ENCODE results near the gene ALDH3B2.

ALDH3B2 gene

DNA sequence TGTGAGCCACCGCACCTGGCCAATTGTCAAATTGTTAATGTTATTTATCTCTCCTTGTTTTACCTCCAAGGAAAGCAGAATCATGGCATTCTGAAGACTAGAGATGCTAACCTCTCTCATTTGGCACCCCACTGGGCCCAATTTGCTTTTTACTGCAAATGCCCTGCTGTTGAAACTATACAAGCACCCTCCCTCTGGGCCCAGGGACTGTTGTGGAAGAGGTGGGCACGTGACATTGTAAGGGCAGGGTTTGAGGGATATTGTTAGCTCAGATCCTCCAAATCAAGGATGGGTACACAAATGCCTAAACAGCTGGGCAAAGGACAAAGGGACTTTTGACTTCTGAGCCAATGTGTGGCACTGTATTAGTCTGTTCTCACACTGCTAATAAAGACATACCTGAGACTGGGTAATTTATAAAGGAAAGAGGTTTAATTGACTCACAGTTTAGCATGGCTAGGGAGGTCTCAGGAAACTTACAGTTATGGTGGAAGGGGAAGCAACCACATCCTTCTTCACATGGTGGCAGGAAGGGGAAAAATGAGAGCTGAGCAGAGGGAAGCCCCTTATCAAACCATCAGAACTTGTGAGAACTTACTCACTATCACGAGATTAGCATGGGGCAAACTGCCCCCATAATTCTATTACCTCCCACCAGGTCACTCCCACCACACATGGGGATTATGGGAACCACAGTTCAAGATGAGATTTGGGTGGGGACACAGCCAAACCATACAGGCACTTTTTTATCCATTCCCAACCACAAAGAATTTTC lies 6.5 kb upstream of the ALDH3B2 start:
- CTCF ChIA-PET: interaction anchor here (1.4 kb wide), 1 partner anchor 21 kb away, joined by 5 read pairs; no protein-coding TSS in a partner anchor
- DNase-seq (ENCODE audit: low spot score): no peak
- H3K27ac ChIP-seq: no peak overlapping the region
- POLR2A ChIA-PET (ENCODE audit: low non-redundant PET): no interaction called here
- TF ChIP-seq, protein P1, sequence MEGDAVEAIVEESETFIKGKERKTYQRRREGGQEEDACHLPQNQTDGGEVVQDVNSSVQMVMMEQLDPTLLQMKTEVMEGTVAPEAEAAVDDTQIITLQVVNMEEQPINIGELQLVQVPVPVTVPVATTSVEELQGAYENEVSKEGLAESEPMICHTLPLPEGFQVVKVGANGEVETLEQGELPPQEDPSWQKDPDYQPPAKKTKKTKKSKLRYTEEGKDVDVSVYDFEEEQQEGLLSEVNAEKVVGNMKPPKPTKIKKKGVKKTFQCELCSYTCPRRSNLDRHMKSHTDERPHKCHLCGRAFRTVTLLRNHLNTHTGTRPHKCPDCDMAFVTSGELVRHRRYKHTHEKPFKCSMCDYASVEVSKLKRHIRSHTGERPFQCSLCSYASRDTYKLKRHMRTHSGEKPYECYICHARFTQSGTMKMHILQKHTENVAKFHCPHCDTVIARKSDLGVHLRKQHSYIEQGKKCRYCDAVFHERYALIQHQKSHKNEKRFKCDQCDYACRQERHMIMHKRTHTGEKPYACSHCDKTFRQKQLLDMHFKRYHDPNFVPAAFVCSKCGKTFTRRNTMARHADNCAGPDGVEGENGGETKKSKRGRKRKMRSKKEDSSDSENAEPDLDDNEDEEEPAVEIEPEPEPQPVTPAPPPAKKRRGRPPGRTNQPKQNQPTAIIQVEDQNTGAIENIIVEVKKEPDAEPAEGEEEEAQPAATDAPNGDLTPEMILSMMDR (conservative IDR thresholded peaks at IDR 0.05; ENCODE audit: low read depth): no peak

DNA sequence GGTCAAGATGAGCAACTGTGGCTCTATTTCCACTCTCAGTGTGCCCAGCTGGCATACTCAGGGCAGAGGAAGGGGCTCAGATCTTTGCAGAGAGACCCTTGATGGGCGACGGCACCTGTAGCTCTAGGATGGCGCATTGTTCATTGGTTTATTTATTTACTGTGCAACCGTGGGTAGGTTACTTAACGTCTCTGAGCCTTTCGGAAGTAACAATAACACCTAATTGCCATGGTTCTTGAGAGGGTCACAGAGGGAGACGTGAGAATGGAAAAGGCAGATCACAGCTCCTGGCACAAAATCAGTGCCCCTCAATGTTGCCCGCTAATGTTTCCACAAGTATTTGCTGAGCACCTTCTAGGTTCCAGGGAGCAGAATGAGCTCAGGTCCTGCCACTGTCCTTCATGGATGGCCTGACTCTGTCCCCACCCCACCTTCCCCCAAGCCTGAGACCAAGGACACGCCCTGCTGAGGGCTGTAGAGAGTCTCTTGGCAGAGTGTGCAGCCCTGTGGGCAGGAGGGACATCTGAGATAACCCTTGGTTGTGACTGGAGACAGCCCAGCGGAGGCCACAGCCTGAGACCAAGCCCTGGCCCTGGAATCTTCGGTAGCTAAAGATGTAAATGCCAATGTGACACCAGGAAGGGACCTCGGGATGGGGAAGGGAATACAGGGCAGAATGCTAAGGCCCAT lies 780 bp upstream of the ALDH3B2 start:
- H3K27ac ChIP-seq: no peak overlapping the region
- ChIA-PET POLR2A (ENCODE audit: low non-redundant PET) (no interaction called here), CTCF (interaction anchor here (0.8 to 0.9 kb wide), 2 partner anchors 39 to 1009 kb away, joined by 3 to 6 read pairs; partner anchors contain the start of gene GAL)
- TF ChIP-seq, protein P1 (conservative IDR thresholded peaks at IDR 0.05; ENCODE audit: low read depth): no peak
- DNase-seq (ENCODE audit: low spot score): no peak

DNA sequence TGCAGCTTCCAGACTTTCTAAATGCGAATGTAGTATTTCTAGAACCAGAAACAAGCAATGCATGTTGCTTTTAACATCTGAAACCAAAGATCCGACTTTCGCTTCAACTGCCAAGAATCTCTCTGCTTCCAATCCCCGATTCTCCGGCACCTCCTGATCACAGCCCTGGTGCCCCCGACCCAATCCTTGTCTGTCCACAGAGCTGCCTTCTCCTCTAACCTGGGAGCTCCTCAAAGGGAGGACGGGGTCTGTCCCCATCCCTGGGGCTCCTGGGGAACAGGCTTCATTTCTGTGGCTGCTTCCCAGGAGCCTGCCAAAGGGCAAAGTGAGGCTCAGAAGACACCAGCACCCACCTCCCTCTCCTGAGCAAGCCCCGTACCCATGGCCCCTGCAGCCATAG lies 521 bp downstream of the ALDH3B2 start:
- TF ChIP-seq, protein P1 (conservative IDR thresholded peaks at IDR 0.05; ENCODE audit: low read depth): no peak
- ChIA-PET POLR2A (ENCODE audit: low non-redundant PET) (interaction anchor here (0.5 kb wide), 1 partner anchor 604 kb away, joined by 3 read pairs; no protein-coding TSS in a partner anchor), CTCF (interaction anchor here (0.5 to 1.2 kb wide), 3 partner anchors 9 to 369 kb away, joined by 3 to 7 read pairs (median 6); partner anchors contain the start of gene NUDT8)
- DNase-seq (ENCODE audit: low spot score): no peak
- no peak overlapping the region for H3K27ac ChIP-seq

DNA sequence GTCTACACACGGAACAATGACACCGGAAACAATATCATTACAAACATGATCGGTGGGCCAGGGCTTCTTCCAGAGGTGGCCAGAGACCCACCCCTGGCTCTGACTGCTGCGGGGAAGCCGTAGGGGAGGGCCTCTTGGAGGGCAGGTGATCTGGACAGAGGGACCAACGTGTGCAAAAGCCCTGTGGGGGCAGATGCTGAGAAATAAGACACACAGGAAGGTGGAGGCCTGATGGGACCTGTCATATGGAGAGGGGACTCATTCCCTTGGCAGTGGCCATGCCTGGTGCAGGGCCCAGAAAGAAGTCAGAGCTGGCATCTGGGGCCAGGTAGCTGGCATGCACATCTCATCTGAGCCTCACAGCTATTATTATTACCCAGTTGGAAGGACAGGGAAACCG lies 1.1 kb downstream of the ALDH3B2 start:
- no peak overlapping the region for H3K27ac ChIP-seq
- no peak for DNase-seq (ENCODE audit: low spot score)
- ChIA-PET CTCF (interaction anchor here (1.1 to 1.2 kb wide), 2 partner anchors 8 to 43 kb away, joined by 6 to 7 read pairs; partner anchors contain the start of gene NUDT8), POLR2A (ENCODE audit: low non-redundant PET) (no interaction called here)
- TF ChIP-seq, protein P1 (conservative IDR thresholded peaks at IDR 0.05; ENCODE audit: low read depth): no peak

DNA sequence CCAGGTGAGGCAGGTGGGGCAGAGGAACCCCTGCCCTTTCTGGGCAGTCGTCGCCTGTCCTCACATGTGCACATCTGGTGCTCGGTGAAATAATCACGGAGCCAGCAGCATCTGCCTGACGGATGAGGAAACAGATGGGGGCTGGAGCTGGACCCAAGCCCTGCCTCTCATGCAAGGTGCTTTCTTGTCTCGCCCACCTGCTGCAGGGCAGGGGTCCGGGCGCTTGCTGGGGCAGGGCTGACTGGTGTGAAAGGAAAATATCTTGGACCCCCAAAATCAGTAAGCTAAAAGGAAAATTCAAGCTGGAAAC lies 3.3 kb downstream of the ALDH3B2 start:
- no peak for DNase-seq (ENCODE audit: low spot score)

More for the DNA sequence above, 3.3 kb downstream of the ALDH3B2 start:
- POLR2A ChIA-PET (ENCODE audit: low non-redundant PET): no interaction called here
- H3K27ac ChIP-seq: no peak overlapping the region
- CTCF ChIA-PET: interaction anchor here (0.6 to 1.7 kb wide), 3 partner anchors 11 to 103 kb away, joined by 3 to 6 read pairs (median 3); no protein-coding TSS in a partner anchor
- TF ChIP-seq, protein P1 (conservative IDR thresholded peaks at IDR 0.05; ENCODE audit: low read depth): no peak

All from RWPE1 (cell line).